ENCODE data around the gene SLC30A2. TPM values are rescaled to one million over a fixed set of nuclear protein-coding genes. Genes with fewer than 3 reads are reported as not detected.

The SLC30A2 gene
- total RNA-seq, 1 experiment from 2014 or later = 0.23 TPM

GRCh38 chr1:25996966-25997827, 48.7 kb downstream of the SLC30A2 start:
- H3K36me3 ChIP-seq (ENCODE audit: control insufficient read depth, insufficient read depth, low read length) = no peaks in the 10 kb centered on the region
- in situ Hi-C loops (cut with HindIII; ENCODE audit: low pct_unique_long_range_greater_than_20kb, low sequenced_read_pairs) = loop anchor here (5.0 kb wide), 1 partner anchor 100 kb away; no protein-coding TSS in a partner anchor
- TSS peak; percentile 88 for BruUV-seq (replicated peaks)
- peaks cover 12% of the 10 kb centered on the region for H3K4me1 ChIP-seq (ENCODE audit: control insufficient read depth, insufficient read depth, low read length)
- no peaks in the 10 kb centered on the region for H3K27me3 ChIP-seq (ENCODE audit: control insufficient read depth, insufficient read depth, low read length)
- ATAC-seq (no peak), DNase-seq (ENCODE audit: low read depth, low spot score) (no peak)
- peak overlapping the region; percentile 78 to 89 for H3K4me3 ChIP-seq (ENCODE audit: low read depth in 2 of 2, low read length in 2 of 2)
- intact Hi-C loops (cut with micrococcal nuclease; ENCODE audit: unreplicated experiment) = loop anchor here (10.0 kb wide), 1 partner anchor 162 kb away; no protein-coding TSS in a partner anchor
- ChIA-PET POLR2A (interaction anchor here (0.9 kb wide), 1 partner anchor 104 kb away, joined by 3 read pairs; no protein-coding TSS in a partner anchor), CTCF (interaction anchor here (0.6 to 3.1 kb wide), 14 partner anchors 34 to 286 kb away, joined by 3 to 56 read pairs (median 4); no protein-coding TSS in a partner anchor)
- peak overlapping the region; percentile 99 for H3K27ac ChIP-seq (ENCODE audit: low read length)
- TF ChIP-seq POLR2AphosphoS5 (IDR thresholded peaks at IDR 0.05; ENCODE audit: low read depth, low read length) = no peak
- TF ChIP-seq, protein P1, sequence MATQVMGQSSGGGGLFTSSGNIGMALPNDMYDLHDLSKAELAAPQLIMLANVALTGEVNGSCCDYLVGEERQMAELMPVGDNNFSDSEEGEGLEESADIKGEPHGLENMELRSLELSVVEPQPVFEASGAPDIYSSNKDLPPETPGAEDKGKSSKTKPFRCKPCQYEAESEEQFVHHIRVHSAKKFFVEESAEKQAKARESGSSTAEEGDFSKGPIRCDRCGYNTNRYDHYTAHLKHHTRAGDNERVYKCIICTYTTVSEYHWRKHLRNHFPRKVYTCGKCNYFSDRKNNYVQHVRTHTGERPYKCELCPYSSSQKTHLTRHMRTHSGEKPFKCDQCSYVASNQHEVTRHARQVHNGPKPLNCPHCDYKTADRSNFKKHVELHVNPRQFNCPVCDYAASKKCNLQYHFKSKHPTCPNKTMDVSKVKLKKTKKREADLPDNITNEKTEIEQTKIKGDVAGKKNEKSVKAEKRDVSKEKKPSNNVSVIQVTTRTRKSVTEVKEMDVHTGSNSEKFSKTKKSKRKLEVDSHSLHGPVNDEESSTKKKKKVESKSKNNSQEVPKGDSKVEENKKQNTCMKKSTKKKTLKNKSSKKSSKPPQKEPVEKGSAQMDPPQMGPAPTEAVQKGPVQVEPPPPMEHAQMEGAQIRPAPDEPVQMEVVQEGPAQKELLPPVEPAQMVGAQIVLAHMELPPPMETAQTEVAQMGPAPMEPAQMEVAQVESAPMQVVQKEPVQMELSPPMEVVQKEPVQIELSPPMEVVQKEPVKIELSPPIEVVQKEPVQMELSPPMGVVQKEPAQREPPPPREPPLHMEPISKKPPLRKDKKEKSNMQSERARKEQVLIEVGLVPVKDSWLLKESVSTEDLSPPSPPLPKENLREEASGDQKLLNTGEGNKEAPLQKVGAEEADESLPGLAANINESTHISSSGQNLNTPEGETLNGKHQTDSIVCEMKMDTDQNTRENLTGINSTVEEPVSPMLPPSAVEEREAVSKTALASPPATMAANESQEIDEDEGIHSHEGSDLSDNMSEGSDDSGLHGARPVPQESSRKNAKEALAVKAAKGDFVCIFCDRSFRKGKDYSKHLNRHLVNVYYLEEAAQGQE (IDR thresholded peaks at IDR 0.05; ENCODE audit: insufficient read depth in 1 of 2, low read depth in 2 of 2, low read length in 1 of 2) = no peak
- no peak for TF ChIP-seq SIN3A (IDR thresholded peaks at IDR 0.05; ENCODE audit: borderline replicate concordance, insufficient read depth, low read depth, low read length)
- TF ChIP-seq, protein P2, sequence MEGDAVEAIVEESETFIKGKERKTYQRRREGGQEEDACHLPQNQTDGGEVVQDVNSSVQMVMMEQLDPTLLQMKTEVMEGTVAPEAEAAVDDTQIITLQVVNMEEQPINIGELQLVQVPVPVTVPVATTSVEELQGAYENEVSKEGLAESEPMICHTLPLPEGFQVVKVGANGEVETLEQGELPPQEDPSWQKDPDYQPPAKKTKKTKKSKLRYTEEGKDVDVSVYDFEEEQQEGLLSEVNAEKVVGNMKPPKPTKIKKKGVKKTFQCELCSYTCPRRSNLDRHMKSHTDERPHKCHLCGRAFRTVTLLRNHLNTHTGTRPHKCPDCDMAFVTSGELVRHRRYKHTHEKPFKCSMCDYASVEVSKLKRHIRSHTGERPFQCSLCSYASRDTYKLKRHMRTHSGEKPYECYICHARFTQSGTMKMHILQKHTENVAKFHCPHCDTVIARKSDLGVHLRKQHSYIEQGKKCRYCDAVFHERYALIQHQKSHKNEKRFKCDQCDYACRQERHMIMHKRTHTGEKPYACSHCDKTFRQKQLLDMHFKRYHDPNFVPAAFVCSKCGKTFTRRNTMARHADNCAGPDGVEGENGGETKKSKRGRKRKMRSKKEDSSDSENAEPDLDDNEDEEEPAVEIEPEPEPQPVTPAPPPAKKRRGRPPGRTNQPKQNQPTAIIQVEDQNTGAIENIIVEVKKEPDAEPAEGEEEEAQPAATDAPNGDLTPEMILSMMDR (IDR thresholded peaks at IDR 0.05) = no peak
- TF ChIP-seq TCF7L2 (IDR thresholded peaks at IDR 0.05; ENCODE audit: low read depth, low read length) = no peak
- no peaks in the 10 kb centered on the region for H3K9me3 ChIP-seq (ENCODE audit: control insufficient read depth, insufficient read depth, low read depth, low read length)

DNA sequence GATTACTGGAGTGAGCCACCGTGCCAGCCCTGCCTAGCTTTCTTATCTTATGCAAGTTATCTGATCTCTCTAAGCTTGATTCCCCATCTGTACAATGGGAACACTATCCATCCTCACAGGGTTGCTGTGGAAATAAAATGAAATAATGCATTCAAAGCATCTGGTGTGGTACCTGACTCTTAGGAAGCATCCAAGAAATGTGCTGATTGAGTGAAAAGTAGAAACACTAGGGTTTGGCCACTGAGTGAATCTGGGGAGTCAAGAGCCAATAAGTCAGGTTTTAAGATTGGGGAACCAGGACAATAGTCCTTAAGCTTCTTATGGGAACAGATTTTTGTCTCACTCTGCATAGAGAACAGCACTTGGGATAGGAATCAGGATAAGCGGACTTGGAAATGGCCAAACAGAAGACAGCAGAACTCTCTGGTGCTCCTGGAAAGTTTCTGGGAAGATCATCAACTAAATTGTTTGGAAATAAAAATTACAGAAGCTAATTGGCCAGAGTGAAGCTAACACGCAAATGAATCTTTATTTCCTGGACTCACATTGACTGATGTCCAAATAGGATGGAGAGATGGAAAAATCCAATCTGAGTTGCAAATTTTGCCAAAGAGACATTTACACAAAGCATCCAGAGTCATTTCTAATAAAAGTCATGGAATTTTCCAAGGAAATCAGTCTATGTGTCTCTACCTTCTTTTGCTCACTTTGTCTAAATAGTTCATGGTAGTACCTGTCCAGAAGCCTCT, 51.3 kb downstream of the SLC30A2 start:
- DNase-seq (ENCODE audit: low read depth, low spot score) (no peak), ATAC-seq (no peak)
- Histone ChIP-seq H3K9me3 (ENCODE audit: control insufficient read depth, insufficient read depth, low read depth, low read length) (no peaks in the 10 kb centered on the region), H3K4me1 (ENCODE audit: control insufficient read depth, insufficient read depth, low read length) (peaks cover 14% of the 10 kb centered on the region), H3K27me3 (ENCODE audit: control insufficient read depth, insufficient read depth, low read length) (no peaks in the 10 kb centered on the region), H3K36me3 (ENCODE audit: control insufficient read depth, insufficient read depth, low read length) (no peaks in the 10 kb centered on the region), H3K27ac (ENCODE audit: low read length) (no peak overlapping the region), H3K4me3 (ENCODE audit: low read depth in 2 of 2, low read length in 2 of 2) (no peak overlapping the region)
- in situ Hi-C loops (cut with HindIII; ENCODE audit: low pct_unique_long_range_greater_than_20kb, low sequenced_read_pairs) = loop anchor here (5.0 kb wide), 1 partner anchor 97 kb away; no protein-coding TSS in a partner anchor
- POLR2A ChIA-PET = no interaction called here
- TF ChIP-seq SIN3A (IDR thresholded peaks at IDR 0.05; ENCODE audit: borderline replicate concordance, insufficient read depth, low read depth, low read length) (no peak), TCF7L2 (IDR thresholded peaks at IDR 0.05; ENCODE audit: low read depth, low read length) (no peak), POLR2AphosphoS5 (IDR thresholded peaks at IDR 0.05; ENCODE audit: low read depth, low read length) (no peak)
- TF ChIP-seq, protein P1 (IDR thresholded peaks at IDR 0.05; ENCODE audit: insufficient read depth in 1 of 2, low read depth in 2 of 2, low read length in 1 of 2) = no peak
- TF ChIP-seq, protein P2 (IDR thresholded peaks at IDR 0.05) = no peak
- intact Hi-C loops (cut with micrococcal nuclease; ENCODE audit: unreplicated experiment) = loop anchor here (10.0 kb wide), 1 partner anchor 160 kb away; no protein-coding TSS in a partner anchor
- no TSS peak for BruUV-seq (replicated peaks)
- CTCF ChIA-PET = interaction anchor here (0.6 to 1.1 kb wide), 2 partner anchors 99 to 1707 kb away, joined by 4 to 13 read pairs; no protein-coding TSS in a partner anchor
